Measurements from ENCODE around the gene KRTAP10-12.

- no peak for TF ChIP-seq CTCF (IDR thresholded peaks at IDR 0.05)
- no peak for TF ChIP-seq POLR2AphosphoS5 (IDR thresholded peaks at IDR 0.05; ENCODE audit: low read depth, low read length)
- no peak for TF ChIP-seq TCF7L2 (IDR thresholded peaks at IDR 0.05; ENCODE audit: low read depth, low read length)
- no peak for TF ChIP-seq REST (IDR thresholded peaks at IDR 0.05; ENCODE audit: insufficient read depth in 1 of 2, low read depth in 2 of 2, low read length in 1 of 2)
- no peak for TF ChIP-seq SIN3A (IDR thresholded peaks at IDR 0.05; ENCODE audit: borderline replicate concordance, insufficient read depth, low read depth, low read length)
Measured at GRCh38 chr21:44681861-44682579, 15.0 kb upstream of the KRTAP10-12 start, which contains the start of gene KRTAP12-1.

All from Panc1 (cell line).